OCI-M1 (cell line): ENCODE results near the gene ENTPD7.
"Not testable (repeated sequence)": the region's sequence is repeated elsewhere in the genome, so short reads cannot be mapped to it uniquely, and the experiment has no call there.

ENCODE experiments used
- DNase-seq: peaks from one replicate; lab custom pipeline; 2025; lab: John Stamatoyannopoulos, UW

The ENTPD7 gene

GRCh38 chr10:99659031-99659867, at the start of gene ENTPD7:
Gene ENTPD7 (plus strand): TSS chr10:99659509. CDS start chr10:99659957, 448 bp downstream.
- DNase-seq, result peak; percentile 97

- no peak for DNase-seq
Measured at GRCh38 chr10:99610221-99610620, 49.1 kb upstream of the ENTPD7 start.

- DNase-seq, result no peak
Measured at GRCh38 chr10:99611326-99611725, 48.0 kb upstream of the ENTPD7 start.

- peak; percentile 78 for DNase-seq
Measured at GRCh38 chr10:99612167-99612831, 47.0 kb upstream of the ENTPD7 start.

GRCh38 chr10:99615426-99615825, 43.9 kb upstream of the ENTPD7 start:
- no peak for DNase-seq

GRCh38 chr10:99617696-99618095, 41.6 kb upstream of the ENTPD7 start:
- no peak for DNase-seq

- peak; percentile 75 for DNase-seq
Measured at GRCh38 chr10:99619090-99619800, 40.1 kb upstream of the ENTPD7 start.

GRCh38 chr10:99619851-99620710, 39.2 kb upstream of the ENTPD7 start, which contains the start of gene SLC25A28:
Gene SLC25A28 (minus strand): TSS chr10:99620439. CDS start chr10:99620335, 104 bp downstream.
- DNase-seq, result peak; percentile 100

- DNase-seq, result peak; percentile 97
Measured at GRCh38 chr10:99620711-99621453, 38.4 kb upstream of the ENTPD7 start.

- DNase-seq, result no peak
Measured at GRCh38 chr10:99621454-99622251, 37.7 kb upstream of the ENTPD7 start.

GRCh38 chr10:99623919-99624318, 35.4 kb upstream of the ENTPD7 start:
- no peak for DNase-seq

- DNase-seq, result not testable (repeated sequence)
Measured at GRCh38 chr10:99625124-99625523, 34.2 kb upstream of the ENTPD7 start.

- no peak for DNase-seq
Measured at GRCh38 chr10:99628923-99629624, 30.2 kb upstream of the ENTPD7 start.

- no peak for DNase-seq
Measured at GRCh38 chr10:99629625-99629978, 29.7 kb upstream of the ENTPD7 start.

- DNase-seq, result peak; percentile 90
Measured at GRCh38 chr10:99630433-99630832, 28.9 kb upstream of the ENTPD7 start.

GRCh38 chr10:99630991-99631390, 28.3 kb upstream of the ENTPD7 start:
- DNase-seq, result no peak

GRCh38 chr10:99631496-99631895, 27.8 kb upstream of the ENTPD7 start:
- no peak for DNase-seq

- no peak for DNase-seq
Measured at GRCh38 chr10:99633832-99634231, 25.5 kb upstream of the ENTPD7 start.

GRCh38 chr10:99647601-99648151, 11.6 kb upstream of the ENTPD7 start:
- no peak for DNase-seq
